Ishikawa (cell line): ENCODE data around the gene MAGEA4.

Experiments
- CEBPB ChIP-seq: IDR thresholded peaks from 2 replicates; pipeline ENCODE4 v1.6.1; 2012
- CREB1 ChIP-seq: IDR thresholded peaks from 2 replicates; pipeline ENCODE4 v1.6.1; 2012; ENCODE audit warnings: low read depth
- EGR1 ChIP-seq: IDR thresholded peaks from 2 replicates; pipeline ENCODE4 v1.6.1; 2012
- EP300 ChIP-seq: IDR thresholded peaks from 2 replicates; pipeline ENCODE4 v1.6.1; 2012; ENCODE audit warnings: borderline replicate concordance
- FOXM1 ChIP-seq: IDR thresholded peaks from 2 replicates; pipeline ENCODE4 v1.6.1; 2012; ENCODE audit warnings: low read depth, borderline replicate concordance
- MAX ChIP-seq: IDR thresholded peaks from 2 replicates; pipeline ENCODE4 v1.6.1; 2012
- NFIC ChIP-seq: IDR thresholded peaks from 2 replicates; pipeline ENCODE4 v1.6.1; 2012
- RAD21 ChIP-seq: IDR thresholded peaks from 2 replicates; pipeline ENCODE4 v1.6.1; 2012; ENCODE audit warnings: low read depth
- REST ChIP-seq: IDR thresholded peaks from 2 replicates; pipeline ENCODE4 v1.6.1; 2012; ENCODE audit warnings: low read depth, mild to moderate bottlenecking
- TAF1 ChIP-seq: IDR thresholded peaks from 2 replicates; pipeline ENCODE4 v1.6.1; 2012; ENCODE audit warnings: low read depth, mild to moderate bottlenecking
- TCF12 ChIP-seq: IDR thresholded peaks from 2 replicates; pipeline ENCODE4 v1.6.1; 2012; ENCODE audit warnings: low read depth
- TEAD4 ChIP-seq: IDR thresholded peaks from 2 replicates; pipeline ENCODE4 v1.6.1; 2012
- USF1 ChIP-seq: IDR thresholded peaks from 2 replicates; pipeline ENCODE4 v1.6.1; 2012
- YY1 ChIP-seq: IDR thresholded peaks from 2 replicates; pipeline ENCODE4 v1.6.1; 2012; ENCODE audit warnings: low read depth
- ZBTB7A ChIP-seq: IDR thresholded peaks from 2 replicates; pipeline ENCODE4 v1.6.1; 2012; ENCODE audit warnings: low read depth

MAGEA4 gene

GRCh38 chrX:151902813-151903591 is 9.7 kb upstream of the MAGEA4 start:
- TF ChIP-seq EGR1 (no peak), FOXM1 (no peak), MAX (no peak), TEAD4 (no peak), TCF12 (no peak)

- TF ChIP-seq CEBPB (no peak), YY1 (no peak), CREB1 (no peak), TAF1 (no peak), USF1 (no peak), EGR1 (no peak), MAX (no peak), ZBTB7A (no peak), REST (no peak), TCF12 (no peak), NFIC (no peak), TEAD4 (no peak), FOXM1 (no peak), EP300 (no peak), RAD21 (no peak)
Observed at GRCh38 chrX:151904989-151905388, 7.7 kb upstream of the MAGEA4 start.

GRCh38 chrX:151912221-151912620 is 468 bp upstream of the MAGEA4 start:
- TF ChIP-seq TAF1 (no peak), CREB1 (no peak), USF1 (no peak), REST (no peak), TCF12 (no peak), MAX (no peak), CEBPB (no peak), EP300 (no peak), FOXM1 (no peak), RAD21 (no peak), YY1 (no peak), NFIC (no peak)

GRCh38 chrX:151919610-151920009 is 6.9 kb downstream of the MAGEA4 start:
- TF ChIP-seq EGR1 (no peak), MAX (no peak), TCF12 (no peak), EP300 (no peak), CEBPB (no peak), REST (no peak), RAD21 (no peak), NFIC (no peak), USF1 (no peak), YY1 (no peak), TAF1 (no peak), ZBTB7A (no peak), CREB1 (no peak), TEAD4 (no peak), FOXM1 (no peak)
